D721Med (cell line): ENCODE measurements around the gene OSGIN1.

Experiments used
- DNase-seq: peaks from one replicate; pipeline ENCODE4 v3.0.0; 2011; ENCODE audit warnings: low spot score; ENCODE audit not compliant: insufficient read length
- FAIRE-seq: peaks from 2 replicates; lab custom pipeline; 2011; peaks lifted over from hg19 to GRCh38; lab: Jason Lieb, UNC
- TF ChIP-seq, protein P1 (sequence below): IDR thresholded peaks from 2 replicates; pipeline ENCODE4 v1.5.1; 2012; ENCODE audit warnings: mild to moderate bottlenecking, control low read depth; ENCODE audit not compliant: insufficient read depth; ENCODE audit errors: missing control alignments

The OSGIN1 gene

GRCh38 chr16:83966153-83966696 lies 13.2 kb downstream of the OSGIN1 start:
- DNase-seq: no peak
- no peak for FAIRE-seq
- TF ChIP-seq, protein P1, sequence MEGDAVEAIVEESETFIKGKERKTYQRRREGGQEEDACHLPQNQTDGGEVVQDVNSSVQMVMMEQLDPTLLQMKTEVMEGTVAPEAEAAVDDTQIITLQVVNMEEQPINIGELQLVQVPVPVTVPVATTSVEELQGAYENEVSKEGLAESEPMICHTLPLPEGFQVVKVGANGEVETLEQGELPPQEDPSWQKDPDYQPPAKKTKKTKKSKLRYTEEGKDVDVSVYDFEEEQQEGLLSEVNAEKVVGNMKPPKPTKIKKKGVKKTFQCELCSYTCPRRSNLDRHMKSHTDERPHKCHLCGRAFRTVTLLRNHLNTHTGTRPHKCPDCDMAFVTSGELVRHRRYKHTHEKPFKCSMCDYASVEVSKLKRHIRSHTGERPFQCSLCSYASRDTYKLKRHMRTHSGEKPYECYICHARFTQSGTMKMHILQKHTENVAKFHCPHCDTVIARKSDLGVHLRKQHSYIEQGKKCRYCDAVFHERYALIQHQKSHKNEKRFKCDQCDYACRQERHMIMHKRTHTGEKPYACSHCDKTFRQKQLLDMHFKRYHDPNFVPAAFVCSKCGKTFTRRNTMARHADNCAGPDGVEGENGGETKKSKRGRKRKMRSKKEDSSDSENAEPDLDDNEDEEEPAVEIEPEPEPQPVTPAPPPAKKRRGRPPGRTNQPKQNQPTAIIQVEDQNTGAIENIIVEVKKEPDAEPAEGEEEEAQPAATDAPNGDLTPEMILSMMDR: no peak

- FAIRE-seq (no peak), DNase-seq (no peak)
- TF ChIP-seq, protein P1: no peak
Measured at GRCh38 chr16:83967091-83967490, 14.1 kb downstream of the OSGIN1 start.

GRCh38 chr16:83967838-83968305 lies 14.8 kb downstream of the OSGIN1 start, which contains the start of gene NECAB2:
TSS of gene NECAB2 (plus strand) at chr16:83968244. CDS start at chr16:83968649, 405 bp downstream.
- DNase-seq (peak; percentile 62), FAIRE-seq (no peak)
- TF ChIP-seq, protein P1: peak; percentile 64

GRCh38 chr16:83968306-83968851 lies 15.3 kb downstream of the OSGIN1 start:
- DNase-seq (no peak), FAIRE-seq (no peak)
- TF ChIP-seq, protein P1: no peak

- TF ChIP-seq, protein P1: no peak
- no peak for DNase-seq
- no peak for FAIRE-seq
Measured at GRCh38 chr16:83968891-83969649, 16.0 kb downstream of the OSGIN1 start.

- no peak for FAIRE-seq
- DNase-seq: no peak
- TF ChIP-seq, protein P1: no peak
Measured at GRCh38 chr16:83969771-83970429, 16.9 kb downstream of the OSGIN1 start.
